Measurements from ENCODE around the gene TMCO6.

The TMCO6 gene

GRCh38 chr5:140673187-140673976, 34.1 kb downstream of the TMCO6 start, which contains the start of gene DND1:
Gene DND1 (minus strand): TSS chr5:140673576. CDS start chr5:140673542, 34 bp downstream.
- DNase-seq = no peak
- no peak for TF ChIP-seq GATA1 (IDR thresholded peaks at IDR 0.05; ENCODE audit: low read depth, low read length)
- TF ChIP-seq POLR2A (IDR thresholded peaks at IDR 0.05; ENCODE audit: low read length) = no peak

- no peak for TF ChIP-seq POLR2A (IDR thresholded peaks at IDR 0.05; ENCODE audit: low read length)
- no peak for TF ChIP-seq GATA1 (IDR thresholded peaks at IDR 0.05; ENCODE audit: low read depth, low read length)
- no peak for DNase-seq
These were observed 35.0 kb downstream of the TMCO6 start for GRCh38 chr5:140674211-140674610.

GRCh38 chr5:140674629-140675028, 35.4 kb downstream of the TMCO6 start:
- TF ChIP-seq GATA1 (IDR thresholded peaks at IDR 0.05; ENCODE audit: low read depth, low read length) = no peak
- no peak for TF ChIP-seq POLR2A (IDR thresholded peaks at IDR 0.05; ENCODE audit: low read length)
- no peak for DNase-seq

GRCh38 chr5:140677947-140678346, 38.7 kb downstream of the TMCO6 start:
- DNase-seq = no peak
- TF ChIP-seq POLR2A (IDR thresholded peaks at IDR 0.05; ENCODE audit: low read length) (no peak), GATA1 (IDR thresholded peaks at IDR 0.05; ENCODE audit: low read depth, low read length) (no peak)

GRCh38 chr5:140678993-140679392, 39.7 kb downstream of the TMCO6 start:
- peak; percentile 81 to 97 for DNase-seq
- peak; percentile 33 for TF ChIP-seq POLR2A (IDR thresholded peaks at IDR 0.05; ENCODE audit: low read length)
- TF ChIP-seq GATA1 (IDR thresholded peaks at IDR 0.05; ENCODE audit: low read depth, low read length) = no peak

GRCh38 chr5:140690376-140690932, 51.2 kb downstream of the TMCO6 start:
- TF ChIP-seq GATA1 (IDR thresholded peaks at IDR 0.05; ENCODE audit: low read depth, low read length) (no peak), POLR2A (IDR thresholded peaks at IDR 0.05; ENCODE audit: low read length) (no peak)
- DNase-seq = peak in 1 of 2 experiments; percentile 52

GRCh38 chr5:140690941-140691924, 52.0 kb downstream of the TMCO6 start, which contains the start of the genes HARS1 and HARS2:
Gene HARS1 (minus strand): TSS chr5:140691370. CDS start chr5:140691304, 66 bp downstream.
Gene HARS2 (plus strand): TSS chr5:140691455. CDS start chr5:140691649, 194 bp downstream.
- peak; percentile 94 for DNase-seq
- TF ChIP-seq POLR2A (IDR thresholded peaks at IDR 0.05; ENCODE audit: low read length) (peak; percentile 92), GATA1 (IDR thresholded peaks at IDR 0.05; ENCODE audit: low read depth, low read length) (no peak)

GRCh38 chr5:140694276-140694675, 55.0 kb downstream of the TMCO6 start:
- DNase-seq = no peak
- TF ChIP-seq POLR2A (IDR thresholded peaks at IDR 0.05; ENCODE audit: low read length) = no peak
- no peak for TF ChIP-seq GATA1 (IDR thresholded peaks at IDR 0.05; ENCODE audit: low read depth, low read length)

All from erythroblast (primary cell).